HL-60 (cell line): ENCODE data around the gene GEMIN2.

ENCODE experiments used
- DNase-seq, 2 experiments: peaks; one replicate each; pipeline ENCODE4 v3.0.0-alpha.2; 2010 to 2020; ENCODE audit warnings: low read depth in 1 of 2, low spot score in 1 of 2
- H3K27ac ChIP-seq: fragments of 250-450 bp; sonication (Bioruptor Pico); replicated peaks from 2 replicates; pipeline ENCODE4 v1.5.1; 2020; ENCODE audit warnings: mild to moderate bottlenecking, moderate library complexity
- H3K27me3 ChIP-seq: fragments of 250-450 bp; sonication (Bioruptor Pico); 2 replicates; pipeline ENCODE4 v1.5.1; 2021; ENCODE audit warnings: mild to moderate bottlenecking, moderate library complexity; ENCODE audit not compliant: insufficient read depth, poor library complexity, severe bottlenecking
- H3K4me3 ChIP-seq: replicated peaks from 2 replicates; pipeline ENCODE4 v1.5.1; 2011; ENCODE audit warnings: mild to moderate bottlenecking, control low read depth, low read length; ENCODE audit not compliant: insufficient read depth
- CTCF ChIP-seq: IDR thresholded peaks from one replicate; pipeline ENCODE4 v1.5.1; 2011; ENCODE audit warnings: low read length, control low read depth, inconsistent platforms; ENCODE audit not compliant: insufficient read depth
- GABPA ChIP-seq: IDR thresholded peaks from 2 replicates; pipeline ENCODE4 v1.6.1; 2012; ENCODE audit warnings: low read depth
- POLR2AphosphoS5 ChIP-seq: IDR thresholded peaks from 2 replicates; pipeline ENCODE4 v1.6.1; 2012; ENCODE audit warnings: low read depth
- REST ChIP-seq: IDR thresholded peaks from 2 replicates; pipeline ENCODE4 v1.6.1; 2012; ENCODE audit warnings: low read depth; ENCODE audit not compliant: insufficient replicate concordance
- SPI1 ChIP-seq: IDR thresholded peaks from 2 replicates; pipeline ENCODE4 v1.6.1; 2012; ENCODE audit warnings: low read depth, mild to moderate bottlenecking, borderline replicate concordance

Gene GEMIN2

GRCh38 chr14:39109893-39110715 is 4.0 kb upstream of the GEMIN2 start:
- H3K27ac ChIP-seq: no peak overlapping the region

GRCh38 chr14:39113685-39114072 is 444 bp upstream of the GEMIN2 start:
- no peak for DNase-seq

More at GRCh38 chr14:39109893-39110715, 4.0 kb upstream of the GEMIN2 start:
- Histone ChIP-seq H3K27me3 (no peaks in the 10 kb centered on the region), H3K4me3 (no peak overlapping the region)
- TF ChIP-seq REST: no peak
- TF ChIP-seq CTCF: no peak
- no peak for TF ChIP-seq POLR2AphosphoS5
- TF ChIP-seq GABPA: no peak
- TF ChIP-seq SPI1: no peak
- DNase-seq: no peak

More at GRCh38 chr14:39113685-39114072, 444 bp upstream of the GEMIN2 start:
- H3K4me3 ChIP-seq: peak overlapping the region; percentile 90
- H3K27ac ChIP-seq: peak overlapping the region; percentile 78
- no peak for TF ChIP-seq CTCF
- no peak for TF ChIP-seq POLR2AphosphoS5
- no peak for TF ChIP-seq SPI1
- no peak for TF ChIP-seq REST
- no peak for TF ChIP-seq GABPA
- H3K27me3 ChIP-seq: no peaks in the 10 kb centered on the region
